ENCODE results near the gene AHSA1. TPM values are rescaled to one million over a fixed set of nuclear protein-coding genes. Genes with fewer than 3 reads are reported as not detected.

Gene AHSA1
- total RNA-seq, 1 experiment from 2014 or later = 146 TPM

- H3K4me3 ChIP-seq = no peak overlapping the region
- H3K9me3 ChIP-seq (replicated peaks) = no peaks in the 10 kb centered on the region
- no peak for DNase-seq
- no peaks in the 10 kb centered on the region for H3K36me3 ChIP-seq
- H3K27me3 ChIP-seq = no peaks in the 10 kb centered on the region
- no peak overlapping the region for H3K27ac ChIP-seq
- H3K4me1 ChIP-seq = no peaks in the 10 kb centered on the region
Observed at GRCh38 chr14:77485901-77486678, 28.2 kb downstream of the AHSA1 start.

- Histone ChIP-seq H3K4me1 (no peaks in the 10 kb centered on the region), H3K27me3 (no peaks in the 10 kb centered on the region), H3K27ac (no peak overlapping the region), H3K4me3 (no peak overlapping the region), H3K36me3 (no peaks in the 10 kb centered on the region), H3K9me3 (replicated peaks) (no peaks in the 10 kb centered on the region)
- no peak for DNase-seq
Observed at GRCh38 chr14:77488558-77488957, 30.7 kb downstream of the AHSA1 start.

- no peaks in the 10 kb centered on the region for H3K4me1 ChIP-seq
- no peaks in the 10 kb centered on the region for H3K27me3 ChIP-seq
- H3K9me3 ChIP-seq (replicated peaks) = no peaks in the 10 kb centered on the region
- H3K4me3 ChIP-seq = no peak overlapping the region
- H3K36me3 ChIP-seq = no peaks in the 10 kb centered on the region
- no peak overlapping the region for H3K27ac ChIP-seq
- DNase-seq = no peak
Observed at GRCh38 chr14:77489041-77489440, 31.1 kb downstream of the AHSA1 start.

- Histone ChIP-seq H3K27ac (no peak overlapping the region), H3K9me3 (replicated peaks) (no peaks in the 10 kb centered on the region), H3K27me3 (no peaks in the 10 kb centered on the region), H3K4me3 (no peak overlapping the region), H3K36me3 (no peaks in the 10 kb centered on the region), H3K4me1 (no peaks in the 10 kb centered on the region)
- no peak for DNase-seq
Observed at GRCh38 chr14:77490347-77490986, 32.6 kb downstream of the AHSA1 start.

GRCh38 chr14:77491056-77491455, 33.2 kb downstream of the AHSA1 start:
- no peaks in the 10 kb centered on the region for H3K4me1 ChIP-seq
- H3K4me3 ChIP-seq = no peak overlapping the region
- no peak for DNase-seq
- no peaks in the 10 kb centered on the region for H3K27me3 ChIP-seq
- H3K36me3 ChIP-seq = no peaks in the 10 kb centered on the region
- H3K27ac ChIP-seq = no peak overlapping the region
- no peaks in the 10 kb centered on the region for H3K9me3 ChIP-seq (replicated peaks)

GRCh38 chr14:77495334-77495733, 37.4 kb downstream of the AHSA1 start:
- no peaks in the 10 kb centered on the region; the same call in 1 of the 2 replicates for H3K27me3 ChIP-seq
- H3K36me3 ChIP-seq = no peaks in the 10 kb centered on the region
- DNase-seq = no peak
- H3K4me3 ChIP-seq = no peak overlapping the region
- H3K27ac ChIP-seq = no peak overlapping the region
- H3K9me3 ChIP-seq (replicated peaks) = no peaks in the 10 kb centered on the region
- H3K4me1 ChIP-seq = no peaks in the 10 kb centered on the region

- no peaks in the 10 kb centered on the region; the same call in 1 of the 2 replicates for H3K27me3 ChIP-seq
- peaks cover 3% of the 10 kb centered on the region; the same call in 1 of the 2 replicates for H3K9me3 ChIP-seq (replicated peaks)
- no peaks in the 10 kb centered on the region for H3K4me1 ChIP-seq
- no peaks in the 10 kb centered on the region for H3K36me3 ChIP-seq
- DNase-seq = peak in 1 of 2 experiments; percentile 16
- H3K4me3 ChIP-seq = peak within 1 kb of the TSS; percentile 54
- no peak within 1 kb of the TSS for H3K27ac ChIP-seq
Observed at GRCh38 chr14:77498120-77498979, 40.5 kb downstream of the AHSA1 start, which contains the start of gene ISM2. Gene ISM2, minus strand, starts transcription at chr14:77498816. Its CDS starts 23 bp downstream, at chr14:77498793.

GRCh38 chr14:77498984-77499527, 41.2 kb downstream of the AHSA1 start:
- H3K27me3 ChIP-seq = no peaks in the 10 kb centered on the region; the same call in 1 of the 2 replicates
- H3K4me1 ChIP-seq = no peaks in the 10 kb centered on the region
- H3K4me3 ChIP-seq = peak overlapping the region; percentile 54
- H3K27ac ChIP-seq = no peak overlapping the region
- no peaks in the 10 kb centered on the region for H3K36me3 ChIP-seq
- peak in 1 of 2 experiments; percentile 11 for DNase-seq
- peaks cover 3% of the 10 kb centered on the region; the same call in 1 of the 2 replicates for H3K9me3 ChIP-seq (replicated peaks)

GRCh38 chr14:77502109-77502782, 44.4 kb downstream of the AHSA1 start:
- Histone ChIP-seq H3K4me1 (no peaks in the 10 kb centered on the region), H3K27ac (no peak overlapping the region), H3K36me3 (no peaks in the 10 kb centered on the region), H3K4me3 (no peak overlapping the region), H3K9me3 (replicated peaks) (peaks cover 3% of the 10 kb centered on the region; the same call in 1 of the 2 replicates), H3K27me3 (no peaks in the 10 kb centered on the region; the same call in 1 of the 2 replicates)
- DNase-seq = no peak

GRCh38 chr14:77503138-77503537, 45.2 kb downstream of the AHSA1 start:
- H3K9me3 ChIP-seq (replicated peaks) = peaks cover 3% of the 10 kb centered on the region; the same call in 1 of the 2 replicates
- DNase-seq = no peak
- no peak overlapping the region for H3K4me3 ChIP-seq
- no peaks in the 10 kb centered on the region for H3K4me1 ChIP-seq
- no peaks in the 10 kb centered on the region; the same call in 1 of the 2 replicates for H3K27me3 ChIP-seq
- H3K27ac ChIP-seq = no peak overlapping the region
- no peaks in the 10 kb centered on the region for H3K36me3 ChIP-seq

- DNase-seq = no peak
- Histone ChIP-seq H3K27ac (no peak overlapping the region), H3K27me3 (no peaks in the 10 kb centered on the region), H3K9me3 (replicated peaks) (peaks cover 3% of the 10 kb centered on the region; the same call in 1 of the 2 replicates), H3K4me1 (no peaks in the 10 kb centered on the region), H3K4me3 (no peak overlapping the region), H3K36me3 (no peaks in the 10 kb centered on the region)
Observed at GRCh38 chr14:77505031-77505430, 47.1 kb downstream of the AHSA1 start.

GRCh38 chr14:77507762-77508161, 49.9 kb downstream of the AHSA1 start:
- Histone ChIP-seq H3K4me3 (no peak overlapping the region), H3K27ac (no peak overlapping the region), H3K4me1 (no peaks in the 10 kb centered on the region), H3K9me3 (replicated peaks) (peaks cover 3% of the 10 kb centered on the region; the same call in 1 of the 2 replicates), H3K36me3 (peaks cover 2% of the 10 kb centered on the region; the same call in 1 of the 2 replicates), H3K27me3 (no peaks in the 10 kb centered on the region)
- DNase-seq = no peak

GRCh38 chr14:77508249-77508648, 50.4 kb downstream of the AHSA1 start:
- no peaks in the 10 kb centered on the region for H3K9me3 ChIP-seq (replicated peaks)
- no peaks in the 10 kb centered on the region for H3K4me1 ChIP-seq
- no peak for DNase-seq
- no peaks in the 10 kb centered on the region for H3K27me3 ChIP-seq
- no peak overlapping the region for H3K27ac ChIP-seq
- H3K36me3 ChIP-seq = peaks cover 2% of the 10 kb centered on the region; the same call in 1 of the 2 replicates
- no peak overlapping the region for H3K4me3 ChIP-seq

GRCh38 chr14:77508876-77509275, 51.0 kb downstream of the AHSA1 start:
- H3K27me3 ChIP-seq = no peaks in the 10 kb centered on the region
- no peak overlapping the region for H3K4me3 ChIP-seq
- H3K27ac ChIP-seq = no peak overlapping the region
- no peaks in the 10 kb centered on the region for H3K9me3 ChIP-seq (replicated peaks)
- peaks cover 2% of the 10 kb centered on the region; the same call in 1 of the 2 replicates for H3K36me3 ChIP-seq
- H3K4me1 ChIP-seq = no peaks in the 10 kb centered on the region
- DNase-seq = no peak

Data from SJCRH30 (cell line).